GM18508 (cell line): ENCODE data around the gene AGMO.
"Not testable (repeated sequence)": the region's sequence is repeated elsewhere in the genome, so short reads cannot be mapped to it uniquely, and the experiment has no call there.

Source experiments
- ATAC-seq: cut with Tn5 transposase; IDR thresholded peaks from one replicate; pipeline ENCODE4 v1.9.1; 2021; ENCODE audit warnings: moderate number of reproducible peaks; ENCODE audit not compliant: insufficient read depth, unreplicated experiment

Gene AGMO

DNA sequence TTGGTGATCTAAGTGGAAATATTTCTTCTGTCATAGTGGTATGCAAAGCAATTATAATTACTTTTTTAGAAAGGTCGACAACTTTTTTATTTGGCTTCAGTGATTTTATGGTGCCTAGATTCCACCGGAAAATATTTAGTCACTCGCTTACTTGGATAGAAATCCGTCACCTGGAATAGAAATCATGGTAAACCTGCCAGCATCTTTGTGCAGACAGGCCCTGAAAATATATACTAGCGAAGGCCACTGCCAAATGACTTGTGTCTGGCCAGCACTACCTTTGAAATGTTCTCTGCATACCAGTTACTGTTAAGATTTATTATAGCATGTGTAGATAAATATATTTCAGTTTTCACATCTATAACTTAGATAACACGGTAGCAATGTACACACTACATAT lies 226.4 kb downstream of the AGMO start:
- ATAC-seq = no peak

DNA sequence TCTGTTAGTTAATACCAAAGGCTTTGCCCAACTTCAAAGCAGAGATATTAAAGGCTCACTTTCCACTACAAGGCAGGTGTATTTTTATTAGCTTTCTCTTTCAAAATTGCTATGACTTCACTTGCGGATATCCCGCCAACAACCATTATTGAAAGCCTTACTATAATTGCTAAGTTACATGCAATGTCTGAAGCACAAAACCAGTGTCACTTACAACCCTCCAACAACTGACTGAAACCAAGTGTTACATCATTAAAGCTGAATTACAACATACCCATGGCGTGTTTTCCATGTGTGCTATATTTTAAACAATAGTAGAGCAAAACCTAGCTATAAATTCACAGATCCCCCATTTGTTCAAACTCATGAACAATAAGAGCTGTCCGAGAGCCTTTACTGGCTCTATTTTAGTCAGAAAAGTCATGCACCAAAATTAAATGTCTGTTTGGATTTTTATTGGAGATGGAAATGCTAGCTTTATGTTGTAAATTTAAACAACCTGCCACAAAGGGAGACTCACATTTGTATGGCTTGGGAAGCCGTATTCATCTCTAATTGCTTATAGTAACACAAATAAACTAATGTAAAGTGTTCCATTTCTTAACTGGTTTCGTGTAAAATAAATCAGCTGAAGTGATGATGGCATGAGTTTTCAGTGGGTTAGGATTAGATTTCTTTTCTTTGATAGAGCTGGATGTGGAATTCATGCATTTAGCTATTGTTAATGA lies 227.1 kb downstream of the AGMO start:
- no peak for ATAC-seq

DNA sequence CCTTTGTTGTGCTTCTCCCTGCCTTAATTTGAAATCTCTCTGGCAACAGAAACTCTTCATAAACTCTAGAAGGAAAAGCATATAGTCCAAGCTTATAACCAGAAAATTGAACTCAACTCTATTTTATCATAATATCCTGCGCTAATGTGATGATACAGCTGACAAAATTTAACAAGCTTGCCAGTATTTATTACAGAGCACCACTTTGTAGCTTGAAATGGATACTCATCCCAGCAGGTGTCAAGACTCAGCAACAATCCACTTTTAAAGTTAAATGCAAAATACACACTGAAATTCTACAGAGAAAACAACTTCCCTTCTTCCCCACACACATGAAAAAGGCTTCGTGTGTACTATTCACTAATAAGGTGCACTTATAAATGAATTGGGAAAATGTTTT lies 228.9 kb downstream of the AGMO start:
- no peak for ATAC-seq

DNA sequence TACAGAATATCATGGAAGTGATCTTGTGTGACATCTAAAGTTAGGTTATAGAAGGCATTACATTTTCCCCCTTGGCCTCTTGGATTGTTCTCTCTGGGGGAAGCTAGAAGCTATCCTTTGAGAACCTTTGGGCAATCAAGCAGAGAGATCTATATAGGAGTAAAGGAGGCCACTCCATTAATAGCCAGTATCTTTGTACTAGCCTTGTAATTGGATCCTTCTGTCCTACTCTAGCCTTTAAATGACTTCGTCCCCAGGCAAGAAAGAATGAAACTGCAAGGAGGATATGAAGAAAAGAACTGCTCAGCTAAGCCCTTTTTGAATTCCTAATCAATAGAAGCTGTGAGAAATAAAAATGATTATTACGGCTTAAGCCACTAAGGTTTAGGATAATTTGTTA lies 230.9 kb downstream of the AGMO start:
- no peak for ATAC-seq

DNA sequence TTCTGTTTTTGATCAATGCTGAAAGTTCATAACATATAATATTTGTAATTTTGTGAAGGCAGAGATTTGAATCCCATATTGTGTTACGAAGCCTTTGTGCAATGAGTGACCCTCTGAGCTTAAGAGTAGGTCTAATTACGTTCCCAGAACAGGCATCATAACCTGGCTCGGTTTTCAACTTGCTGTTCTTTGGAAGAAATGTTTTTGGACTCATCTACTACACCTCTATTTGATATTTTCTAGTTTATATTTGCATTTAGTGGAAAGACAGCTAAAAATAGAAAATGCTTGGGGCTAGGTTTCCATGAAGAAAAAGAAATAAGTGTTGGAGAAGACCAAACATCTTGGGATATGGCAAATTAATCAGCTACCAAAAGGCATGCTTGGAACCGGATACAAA lies 234.8 kb downstream of the AGMO start:
- no peak for ATAC-seq

DNA sequence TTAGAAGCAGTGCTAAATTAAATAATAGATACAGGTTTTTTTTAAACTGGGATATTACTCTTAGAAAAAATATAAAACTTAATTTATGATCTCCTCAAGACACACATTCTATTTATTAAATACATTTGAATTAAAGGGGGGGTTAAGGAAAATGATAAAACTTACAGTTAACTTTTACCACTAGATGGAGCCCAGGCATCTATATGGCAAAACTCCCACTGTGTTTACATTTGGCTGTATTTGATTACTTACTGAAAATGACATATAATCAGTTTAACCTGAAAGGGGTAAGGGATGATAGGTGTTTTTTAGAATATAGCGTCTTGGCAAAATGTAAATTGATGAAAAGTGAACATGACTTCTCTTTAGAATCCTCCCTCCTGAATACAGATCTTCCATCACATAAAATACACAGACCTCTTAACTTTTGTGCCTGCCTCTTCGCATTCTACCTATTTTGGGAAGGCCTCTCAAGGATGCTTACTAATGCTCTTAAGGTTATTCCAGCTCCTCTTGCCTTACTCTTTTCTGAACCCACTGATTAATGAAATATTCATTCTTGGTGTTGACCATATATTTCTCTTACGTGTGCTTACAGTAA lies 235.7 kb downstream of the AGMO start:
- no peak for ATAC-seq

DNA sequence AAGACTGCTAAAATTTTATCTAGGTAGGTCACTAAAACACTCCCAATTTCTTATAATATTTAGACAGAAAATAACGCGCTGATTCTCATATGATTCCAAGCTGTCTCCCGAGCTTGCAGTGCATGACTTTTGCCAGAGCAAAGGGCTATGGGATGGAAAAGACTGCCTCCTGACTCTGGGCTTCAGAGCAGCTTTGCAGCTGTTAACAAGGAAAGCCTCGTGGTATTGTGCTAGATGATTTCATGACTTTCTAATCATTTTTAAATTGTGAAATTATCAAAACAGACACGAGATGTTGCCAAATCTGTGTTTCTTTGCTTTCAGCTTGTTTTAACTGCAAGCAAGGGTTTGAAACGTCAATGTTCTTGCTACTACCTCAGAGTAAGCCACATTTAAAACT lies 238.3 kb downstream of the AGMO start:
- ATAC-seq = no peak

DNA sequence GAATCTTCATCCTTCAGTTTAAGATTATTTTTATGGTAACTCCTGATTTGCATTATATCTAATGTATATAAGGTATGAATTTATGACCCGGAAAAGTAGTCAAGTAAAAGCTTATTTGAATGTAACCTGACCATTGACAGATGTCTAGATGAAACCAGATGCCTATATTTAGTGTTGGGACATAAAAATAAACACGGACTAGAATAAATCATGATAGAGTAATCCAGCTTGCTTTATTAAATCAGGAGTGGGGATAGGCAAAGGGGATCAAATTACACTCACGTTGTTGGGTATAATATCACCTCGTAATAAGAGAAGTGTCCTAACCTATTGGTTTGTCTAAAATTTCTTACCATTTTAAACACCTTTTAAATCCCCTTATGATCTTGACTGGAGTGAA lies 244.6 kb downstream of the AGMO start:
- no peak for ATAC-seq

DNA sequence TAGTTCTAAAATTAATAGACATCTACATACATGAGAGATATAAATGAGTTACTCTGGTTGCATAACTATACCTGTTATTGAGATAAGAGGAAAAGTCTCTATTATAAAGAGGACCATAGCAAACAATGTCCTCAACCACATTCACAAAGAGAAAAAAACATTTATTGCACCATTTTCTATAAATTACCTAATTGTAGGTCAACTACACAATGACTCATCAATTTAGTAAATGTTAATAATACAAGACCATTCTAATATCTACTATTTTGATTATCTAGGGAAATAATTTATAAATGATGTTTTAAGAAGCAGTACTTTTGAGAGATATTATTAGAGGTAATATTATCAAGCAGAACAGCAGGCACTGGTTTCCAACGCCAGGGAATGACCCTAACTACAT lies 246.1 kb downstream of the AGMO start:
- no peak for ATAC-seq

DNA sequence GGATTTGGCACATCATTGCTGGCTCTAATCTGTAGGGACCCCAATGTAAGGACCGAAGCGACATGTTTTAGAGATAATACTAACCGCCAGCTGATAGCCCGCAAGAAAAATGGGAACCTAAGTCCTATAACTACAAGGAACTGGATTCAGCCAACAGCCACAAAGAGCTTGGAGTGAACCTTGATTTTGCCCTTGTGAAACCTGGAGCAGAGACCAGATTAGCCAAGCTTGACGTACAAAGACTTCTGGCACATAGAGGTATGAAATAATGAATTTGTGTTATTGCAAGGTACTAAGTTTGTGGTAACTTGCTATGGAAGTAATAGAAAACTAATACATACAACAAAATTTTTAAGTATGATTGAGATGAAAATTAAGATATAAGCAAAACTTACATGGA lies 246.9 kb downstream of the AGMO start:
- no peak for ATAC-seq

DNA sequence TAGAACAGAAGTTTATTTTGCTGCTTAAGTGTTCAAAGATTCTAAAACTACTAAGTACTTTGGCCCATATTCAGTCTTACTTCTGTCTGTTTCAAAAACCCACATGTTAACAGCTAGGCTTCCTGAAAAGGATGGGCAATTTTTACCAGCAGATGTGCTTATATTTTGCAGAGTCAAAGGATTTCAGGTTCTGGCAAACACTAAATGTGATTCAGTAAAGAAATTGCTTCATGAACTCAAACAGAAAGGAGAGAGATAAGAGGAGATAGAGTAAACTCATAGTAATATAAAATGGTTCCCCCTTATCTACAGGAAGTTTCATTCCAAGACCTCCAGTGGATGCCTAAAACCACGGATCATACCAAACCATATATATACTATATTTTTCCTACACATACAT lies 248.5 kb downstream of the AGMO start:
- ATAC-seq = no peak

DNA sequence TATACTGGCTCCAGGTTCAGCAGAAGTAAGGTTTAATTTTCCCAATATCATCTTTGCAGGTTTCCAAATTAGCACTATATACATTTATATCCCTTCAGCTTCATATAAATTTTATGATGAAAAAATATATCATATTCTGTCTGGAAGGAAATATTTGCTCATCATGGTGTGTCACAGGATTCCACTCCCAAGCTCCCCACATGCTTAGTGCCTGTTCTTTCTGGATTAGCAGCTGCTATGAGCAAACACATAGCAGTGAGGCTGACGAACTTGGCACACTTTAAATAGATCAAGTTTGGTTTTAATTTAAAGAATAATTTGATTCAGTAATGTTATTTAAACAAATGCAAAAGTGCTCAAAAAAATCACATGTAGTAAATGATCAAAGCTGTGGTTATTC lies 251.9 kb downstream of the AGMO start:
- no peak for ATAC-seq

DNA sequence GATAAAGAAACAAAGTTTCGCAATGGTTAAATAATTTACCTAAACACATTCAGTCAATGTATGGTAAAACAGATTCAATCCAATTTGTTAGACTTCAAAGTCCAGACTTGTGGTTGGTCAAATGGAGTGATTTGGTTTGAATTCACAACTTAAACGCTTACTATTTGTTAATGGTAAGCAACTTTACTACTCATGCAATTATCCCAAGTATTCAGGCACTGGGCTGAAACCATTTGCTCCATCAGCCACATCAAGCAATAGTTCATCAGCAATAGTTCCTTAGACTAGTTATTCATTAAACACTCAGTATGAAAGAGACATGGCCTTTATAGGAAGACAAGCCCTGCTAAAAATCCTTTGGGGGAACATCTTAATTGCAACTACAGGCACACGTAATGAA lies 253.0 kb downstream of the AGMO start:
- no peak for ATAC-seq

DNA sequence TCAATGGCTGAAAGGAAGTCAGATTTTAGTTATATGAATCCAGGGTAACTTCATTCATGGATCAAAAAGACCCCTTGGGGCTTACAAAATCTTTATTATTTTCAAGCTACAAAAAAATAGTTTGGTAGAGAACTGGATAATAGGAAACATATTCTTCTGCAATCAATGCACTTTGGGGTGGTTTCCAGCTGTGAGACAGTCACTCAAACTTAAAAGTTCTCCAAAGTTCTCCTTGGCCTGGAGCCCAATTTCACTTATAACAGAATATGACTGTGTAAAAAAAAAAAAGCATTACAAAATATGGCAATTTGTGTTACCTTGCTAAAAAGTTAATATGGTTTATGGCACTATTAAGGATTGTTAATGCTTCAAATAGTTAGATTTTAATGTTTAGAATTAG lies 255.5 kb downstream of the AGMO start:
- ATAC-seq = no peak

DNA sequence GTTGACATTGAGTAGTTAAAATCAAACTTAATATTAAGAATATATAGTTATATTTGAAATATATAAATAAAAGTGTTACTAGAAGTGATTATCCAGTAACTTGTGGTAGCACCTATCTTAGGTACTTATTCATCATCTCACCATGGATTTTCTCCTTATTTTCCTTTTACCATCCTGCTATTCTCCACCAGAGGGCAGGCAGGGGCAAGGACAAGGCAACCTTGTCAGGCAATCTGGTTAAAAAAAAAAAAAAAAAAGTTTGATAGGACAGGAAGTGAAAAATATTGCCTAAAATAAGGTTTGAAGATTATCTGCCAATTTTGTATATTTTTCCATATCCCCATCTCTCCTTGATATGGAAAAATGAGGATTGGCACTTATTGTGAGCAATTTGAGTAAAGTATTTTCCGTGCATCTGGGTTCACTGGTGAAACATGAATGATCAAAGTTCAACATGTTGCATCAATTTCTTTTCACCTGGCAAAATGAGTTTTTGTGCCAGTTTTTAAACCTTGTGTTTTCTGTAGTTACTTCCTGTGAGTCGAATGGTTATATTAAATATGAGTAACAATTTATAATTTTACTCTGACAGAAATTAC lies 256.7 kb downstream of the AGMO start:
- ATAC-seq = peak; percentile 80

DNA sequence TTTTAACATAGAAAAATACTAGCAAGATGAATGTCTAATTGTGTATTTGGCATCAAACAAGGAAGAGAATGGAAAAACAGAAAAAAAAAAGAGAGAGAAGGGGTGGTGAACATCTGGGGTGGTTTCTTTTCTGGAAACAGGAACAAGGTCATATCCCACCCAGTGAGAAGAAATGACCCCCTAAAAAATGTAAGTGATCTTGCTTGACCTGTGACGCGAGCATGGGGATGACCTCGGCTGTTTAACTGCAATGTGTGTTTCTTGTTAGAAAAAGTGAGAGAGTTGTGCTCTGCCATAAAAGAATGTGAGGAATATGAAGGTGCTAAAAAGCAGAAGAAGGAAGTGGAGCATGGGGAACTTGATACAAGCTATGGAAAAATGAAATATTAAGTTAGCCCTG lies 258.5 kb downstream of the AGMO start:
- ATAC-seq = no peak

DNA sequence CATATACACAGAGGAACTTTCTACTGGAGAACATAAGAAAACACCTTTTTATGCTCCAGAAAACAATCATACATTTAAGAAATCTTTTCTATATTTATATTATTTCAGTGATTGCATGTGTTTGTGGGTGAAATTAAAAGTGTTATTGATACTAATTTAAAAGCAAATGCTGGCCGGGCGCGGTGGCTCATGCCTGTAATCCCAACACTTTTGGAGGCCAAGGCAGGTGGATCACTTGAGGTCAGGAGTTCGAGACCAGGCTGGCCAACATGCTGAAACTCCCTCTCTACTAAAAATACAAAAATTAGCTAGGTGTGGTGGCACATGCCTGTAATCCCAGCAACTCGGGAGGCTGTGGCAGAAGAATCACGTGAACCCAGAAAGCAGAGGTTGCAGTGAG lies 260.8 kb downstream of the AGMO start:
- not testable (repeated sequence) for ATAC-seq

DNA sequence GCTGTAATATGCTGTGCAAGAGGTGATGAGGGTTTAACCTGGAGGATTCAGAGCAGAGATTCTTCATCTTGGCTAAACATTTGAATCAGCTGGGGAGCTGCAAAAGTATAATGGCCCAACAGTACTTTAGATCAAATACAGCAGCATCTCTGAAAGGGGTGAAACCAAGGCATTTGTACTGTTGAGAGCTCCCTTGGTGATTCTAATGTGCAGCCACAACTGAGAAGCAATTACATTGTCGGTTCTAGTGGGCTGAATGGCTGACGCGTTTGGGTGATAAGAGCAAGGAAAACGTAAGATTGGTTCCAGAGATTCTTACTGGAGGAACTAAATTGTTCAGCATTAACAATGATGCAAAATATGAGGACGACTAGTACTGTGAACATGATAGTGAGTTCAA lies 269.7 kb downstream of the AGMO start:
- ATAC-seq = no peak

DNA sequence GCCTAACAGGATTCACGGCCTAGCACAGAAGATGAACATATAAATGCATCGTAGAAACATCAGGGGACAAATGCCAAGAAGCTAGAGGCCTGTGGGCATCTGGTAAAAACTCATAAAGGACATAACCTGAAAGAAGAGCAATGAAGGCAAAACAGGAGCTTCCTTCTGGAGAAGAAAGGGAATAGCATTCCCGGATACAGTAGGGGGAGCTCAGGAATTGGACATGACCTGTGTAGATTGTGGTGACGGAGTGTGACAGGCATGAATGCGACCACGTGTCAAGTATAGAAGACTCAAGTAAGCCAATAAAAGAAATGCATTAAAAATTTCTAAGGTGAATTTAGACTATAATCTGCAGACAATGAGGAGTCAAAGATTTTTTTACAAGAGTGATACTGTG lies 270.1 kb downstream of the AGMO start:
- no peak for ATAC-seq

DNA sequence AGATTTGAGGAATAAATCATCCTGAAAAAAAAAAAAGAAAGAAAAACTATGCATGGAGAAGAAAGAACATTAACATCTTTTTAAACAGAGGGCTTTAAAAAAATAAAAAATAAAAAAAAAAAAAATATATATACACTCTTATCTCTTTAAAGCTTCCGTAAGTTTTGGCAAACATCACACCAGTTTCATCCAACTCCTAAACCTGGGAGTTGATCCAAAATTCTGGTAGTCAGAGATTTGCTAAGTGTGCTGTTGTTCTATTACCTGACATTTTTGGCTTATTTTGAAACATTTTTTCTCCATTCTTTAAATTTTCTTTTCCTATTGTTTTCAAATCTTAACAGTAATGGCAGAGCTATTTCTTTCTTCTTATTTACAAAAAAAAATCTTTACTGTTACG lies 273.1 kb downstream of the AGMO start:
- no peak for ATAC-seq

DNA sequence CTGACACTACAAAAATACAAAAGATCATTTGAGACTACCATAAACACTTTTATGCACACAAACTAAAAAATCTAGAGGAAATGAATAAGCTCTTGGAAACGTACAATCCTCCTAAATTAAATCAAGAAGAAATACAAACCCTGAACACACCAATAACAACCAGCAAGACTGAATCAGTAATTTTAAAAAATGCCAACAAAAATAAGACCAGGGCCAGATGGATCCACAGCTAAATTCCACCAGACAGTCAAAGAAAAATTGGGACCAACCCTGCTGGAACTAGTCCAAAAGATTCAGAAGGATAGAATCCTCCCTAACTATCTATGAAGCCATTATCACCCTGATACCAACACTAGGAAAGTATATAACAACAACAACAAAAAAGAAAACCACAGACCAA lies 277.4 kb downstream of the AGMO start:
- no peak for ATAC-seq
